OCI-LY7 (cell line): ENCODE measurements around the gene MED4. TPM values are rescaled to one million over a fixed set of nuclear protein-coding genes. Genes with fewer than 3 reads are reported as not detected.
A peak's percentile ranks its signal among the peaks of the same experiment; 100 is the strongest.

Experiments
- BruUV-seq: library from RNA; stranded (reverse); fragments of 400-500 nt; replicated peaks from 2 replicates; lab custom pipeline; 2021; lab: Mats Ljungman, UMichigan
- CTCF ChIA-PET: fragments of 300-600 bp; sonication (Branson Sonifier 250); formaldehyde crosslinking; loops from one replicate; lab custom pipeline; 2022; ENCODE audit warnings: antibody characterized with exemption; ENCODE audit not compliant: unreplicated experiment; lab: Charles Lee
- POLR2A ChIA-PET: fragments of 300-600 bp; sonication (Branson Sonifier 250); formaldehyde crosslinking; loops from one replicate; lab custom pipeline; 2022; ENCODE audit warnings: antibody characterized with exemption; lab: Charles Lee
- DNase-seq: peaks from one replicate; pipeline ENCODE4 v3.0.0-alpha.2; 2015; ENCODE audit warnings: low spot score
- H2AFZ ChIP-seq: fragments of 200-600 bp; sonication (generic), shearing (Covaris generic); 2 replicates; pipeline ENCODE4 v1.6.1; 2014; ENCODE audit warnings: mild to moderate bottlenecking, antibody characterized with exemption, low read length, moderate library complexity
- H3K27ac ChIP-seq: fragments of 200-600 bp; sonication (generic); 2 replicates; pipeline ENCODE4 v1.5.1; 2014; ENCODE audit warnings: mixed run types, low read depth, mild to moderate bottlenecking, moderate library complexity, low read length, inconsistent platforms; ENCODE audit not compliant: poor library complexity, severe bottlenecking
- H3K36me3 ChIP-seq: fragments of 200-600 bp; sonication (generic); 2 replicates; pipeline ENCODE4 v1.6.1; 2014; ENCODE audit warnings: mild to moderate bottlenecking, antibody characterized with exemption, low read length, moderate library complexity, mixed read lengths; ENCODE audit not compliant: insufficient read depth
- H3K4me1 ChIP-seq: fragments of 200-600 bp; sonication (generic); 2 replicates; pipeline ENCODE4 v1.5.1; 2014; ENCODE audit warnings: mild to moderate bottlenecking, low read length; ENCODE audit not compliant: insufficient read depth, poor library complexity, severe bottlenecking
- H3K4me2 ChIP-seq: fragments of 200-600 bp; sonication (generic); 2 replicates; pipeline ENCODE4 v1.6.1; 2014; ENCODE audit warnings: mild to moderate bottlenecking, low read length
- H3K4me3 ChIP-seq: fragments of 200-600 bp; sonication (generic); 2 replicates; pipeline ENCODE4 v1.5.1; 2014; ENCODE audit warnings: mild to moderate bottlenecking, low read depth, low read length; ENCODE audit not compliant: poor library complexity, severe bottlenecking
- H3K79me2 ChIP-seq: fragments of 200-600 bp; sonication (generic); 2 replicates; pipeline ENCODE4 v1.6.1; 2016; ENCODE audit warnings: low read depth, mild to moderate bottlenecking, low read length, moderate library complexity, mixed read lengths; ENCODE audit not compliant: insufficient read depth
- H3K9me2 ChIP-seq: fragments of 200-600 bp; sonication (generic); 2 replicates; pipeline ENCODE4 v1.6.1; 2016; ENCODE audit warnings: mild to moderate bottlenecking, low read length, mixed read lengths; ENCODE audit not compliant: insufficient read depth
- H3K9me3 ChIP-seq: fragments of 200-600 bp; sonication (generic); 2 replicates; pipeline ENCODE4 v1.6.1; 2014; ENCODE audit warnings: mild to moderate bottlenecking, mixed run types, low read length, mixed read lengths
- H4K20me1 ChIP-seq: fragments of 200-600 bp; sonication (generic); 2 replicates; pipeline ENCODE4 v1.6.1; 2014; ENCODE audit warnings: mild to moderate bottlenecking, antibody characterized with exemption, low read length, moderate library complexity, mixed read lengths; ENCODE audit not compliant: insufficient read depth
- CTCF ChIP-seq: fragments of 200-600 bp; sonication (generic); conservative IDR thresholded peaks from 2 replicates; pipeline ENCODE4 v1.5.1; 2014; ENCODE audit warnings: mild to moderate bottlenecking, antibody characterized with exemption, low read length, moderate library complexity, mixed read lengths
- EZH2phosphoT487 ChIP-seq: fragments of 200-600 bp; sonication (generic); IDR thresholded peaks from 2 replicates; pipeline ENCODE4 v1.6.1; 2018; ENCODE audit warnings: low read depth, borderline replicate concordance, mild to moderate bottlenecking, mixed run types, antibody characterized with exemption, low read length, moderate library complexity, mixed read lengths
- intact Hi-C: fragments of 100-400 bp; cut with micrococcal nuclease; formaldehyde crosslinking; loops from one replicate; pipeline ENCODE4 v1.10.0; 2022; ENCODE audit not compliant: unreplicated experiment
- total RNA-seq, 2 experiments: library from RNA; depleted of rRNA in 1 of 2; stranded (reverse); fragments of >200 nt in 1 of 2; shearing (Covaris generic) in 1 of 2; gene quantifications; 2 replicates each; pipeline ENCODE4 v1.2.3, GENCODE V29; 2014 to 2022

Gene MED4
- total RNA-seq, 2 experiments from 2014 or later: 31.1 to 57.0 TPM

GRCh38 chr13:48131533-48131932, 36.6 kb upstream of the MED4 start:
- BruUV-seq: no TSS peak
- TF ChIP-seq EZH2phosphoT487: no peak
- TF ChIP-seq CTCF: no peak
- ChIA-PET CTCF (interaction anchor here (0.6 kb wide), 1 partner anchor 914 kb away, joined by 3 read pairs; no protein-coding TSS in a partner anchor), POLR2A (interaction anchor here (0.6 to 1.8 kb wide), 5 partner anchors 11 to 450 kb away, joined by 3 to 6 read pairs (median 3); no protein-coding TSS in a partner anchor)
- Histone ChIP-seq H2AFZ (no peak overlapping the region), H4K20me1 (no peaks in the 10 kb centered on the region), H3K4me1 (peaks cover 4% of the 10 kb centered on the region), H3K9me2 (no peaks in the 10 kb centered on the region), H3K9me3 (no peaks in the 10 kb centered on the region), H3K4me3 (no peak overlapping the region), H3K79me2 (no peaks in the 10 kb centered on the region), H3K27ac (no peak overlapping the region), H3K4me2 (no peak overlapping the region), H3K36me3 (no peaks in the 10 kb centered on the region)
- intact Hi-C loops: no loop called here
- DNase-seq: no peak

GRCh38 chr13:48126944-48127830, 32.3 kb upstream of the MED4 start:
- no peak overlapping the region for H3K4me2 ChIP-seq
- intact Hi-C loops: loop anchor here (1.0 to 10.0 kb wide), 4 partner anchors 106 to 642 kb away; partner anchors contain the start of genes ITM2B and RB1
- H3K36me3 ChIP-seq: no peaks in the 10 kb centered on the region
- BruUV-seq: no TSS peak
- H3K4me1 ChIP-seq: peaks cover 4% of the 10 kb centered on the region
- POLR2A ChIA-PET: interaction anchor here (1.2 to 1.4 kb wide), 2 partner anchors 18 to 61 kb away, joined by 3 read pairs; no protein-coding TSS in a partner anchor
- CTCF ChIA-PET: interaction anchor here (1.1 kb wide), 2 partner anchors 207 to 453 kb away, joined by 3 to 4 read pairs; no protein-coding TSS in a partner anchor
- no peaks in the 10 kb centered on the region for H3K9me2 ChIP-seq
- H4K20me1 ChIP-seq: no peaks in the 10 kb centered on the region
- no peaks in the 10 kb centered on the region for H3K9me3 ChIP-seq
- no peak overlapping the region for H3K27ac ChIP-seq
- peak overlapping the region; percentile 74; the same call in 1 of the 2 replicates for H2AFZ ChIP-seq
- peak; percentile 96 for TF ChIP-seq CTCF
- TF ChIP-seq EZH2phosphoT487: no peak
- no peak overlapping the region for H3K4me3 ChIP-seq
- no peaks in the 10 kb centered on the region for H3K79me2 ChIP-seq
- DNase-seq: peak; percentile 72
